B cell (primary cell): Measurements from ENCODE around the gene OPHN1. TPM values are rescaled to one million over a fixed set of nuclear protein-coding genes. Genes with fewer than 3 reads are reported as not detected.

Experiments used
- ATAC-seq: fragments of 200-7000 bp; cut with Tn5 transposase; one replicate; pipeline ENCODE4 v1.10.0; 2021; ENCODE audit warnings: low read depth, mild to moderate bottlenecking, moderate number of reproducible peaks, moderate library complexity
- CTCF ChIA-PET: fragments of 350-600 bp; sonication (Branson Sonifier 250); formaldehyde crosslinking; loops from one replicate; lab custom pipeline; 2021; ENCODE audit warnings: antibody characterized with exemption, inconsistent platforms; lab: Charles Lee
- POLR2A ChIA-PET: fragments of 350-600 bp; sonication (Branson Sonifier 250); formaldehyde crosslinking; loops from one replicate; lab custom pipeline; 2021; ENCODE audit warnings: antibody characterized with exemption; lab: Charles Lee
- DNase-seq: peaks from one replicate; pipeline ENCODE4 v3.0.0; 2013
- H2AFZ ChIP-seq: 2 replicates; pipeline ENCODE4 v1.6.1; 2012; ENCODE audit warnings: mild to moderate bottlenecking, low read depth, low read length; ENCODE audit not compliant: insufficient read depth, poor library complexity, severe bottlenecking
- H3K27ac ChIP-seq, 2 donors: 1 replicate in 1 of 2; 2 replicates in 1 of 2; pipeline ENCODE4 v1.5.1; 2012 to 2013; ENCODE audit warnings: low read length in 2 of 2, mild to moderate bottlenecking in 2 of 2, moderate library complexity in 1 of 2
- H3K27me3 ChIP-seq, 4 experiments: fragments of 200-600 bp in 1 of 4; sonication (generic) in 1 of 4; replicated peaks in 1 of 4; 1 replicate in 2 of 4; 2 replicates in 2 of 4; pipeline versions ENCODE4 v1.6.1 to v1.7.0; 2013 to 2016; ENCODE audit warnings: low read length in 3 of 4, mild to moderate bottlenecking in 2 of 4, mixed read lengths in 1 of 4, moderate library complexity in 1 of 4; ENCODE audit not compliant: insufficient read depth in 4 of 4, control insufficient read depth in 3 of 4; ENCODE audit errors: control extremely low read depth in 1 of 4
- H3K36me3 ChIP-seq, 2 experiments: replicated peaks in 1 of 2; 1 replicate in 1 of 2; 2 replicates in 1 of 2; pipeline versions ENCODE4 v1.6.1 to v1.7.1; 2013; ENCODE audit warnings: low read length in 1 of 2; ENCODE audit not compliant: insufficient read depth in 2 of 2, control insufficient read depth in 1 of 2; ENCODE audit errors: control extremely low read depth in 1 of 2, extremely low read depth in 1 of 2
- H3K4me1 ChIP-seq, 2 donors: fragments of 200-600 bp in 1 of 2; sonication (generic) in 1 of 2; 1 replicate in 1 of 2; 2 replicates in 1 of 2; pipeline versions ENCODE4 v1.5.1 to v1.6.1; 2013 to 2017; ENCODE audit warnings: low read length in 2 of 2; ENCODE audit not compliant: control insufficient read depth in 2 of 2, insufficient read depth in 2 of 2
- H3K4me2 ChIP-seq: replicated peaks from 2 replicates; pipeline ENCODE3; 2012; ENCODE audit warnings: mild to moderate bottlenecking, low read depth, low read length; ENCODE audit not compliant: poor library complexity, severe bottlenecking
- H3K4me3 ChIP-seq, 5 experiments: fragments of 200-600 bp in 1 of 5; sonication (generic) in 1 of 5; 1 replicate in 3 of 5; 2 replicates in 2 of 5; pipeline versions ENCODE4 v1.5.1 to v1.7.0; 2011 to 2016; ENCODE audit warnings: low read length in 4 of 5, mild to moderate bottlenecking in 4 of 5, low read depth in 2 of 5, control low read depth in 1 of 5, moderate library complexity in 1 of 5; ENCODE audit not compliant: insufficient read depth in 1 of 5; ENCODE audit errors: control extremely low read depth in 1 of 5, extremely low read depth in 1 of 5
- H3K79me2 ChIP-seq: fragments of 200-600 bp; sonication (generic); one replicate; pipeline ENCODE4 v1.6.0; 2016; ENCODE audit warnings: low read length; ENCODE audit not compliant: control insufficient read depth, insufficient read depth
- H3K9ac ChIP-seq: fragments of 200-600 bp; sonication (generic); 2 replicates; pipeline ENCODE4 v1.6.1; 2017; ENCODE audit warnings: mild to moderate bottlenecking, low read length, moderate library complexity
- H3K9me3 ChIP-seq, 3 donors: one replicate each; pipeline versions ENCODE4 v1.6.1 to v1.7.1; 2013; ENCODE audit warnings: low read length in 2 of 3; ENCODE audit not compliant: control insufficient read depth in 2 of 3, insufficient read depth in 1 of 3; ENCODE audit errors: control extremely low read depth in 1 of 3
- H4K20me1 ChIP-seq: 2 replicates; pipeline ENCODE4 v1.6.0; 2012; ENCODE audit warnings: mild to moderate bottlenecking, low read length; ENCODE audit not compliant: insufficient read depth, control insufficient read depth, poor library complexity, severe bottlenecking
- H3K27ac Mint-ChIP-seq: one replicate; pipeline ENCODE4 v1.8.0; 2021; ENCODE audit warnings: mixed read lengths
- H3K27me3 Mint-ChIP-seq: one replicate; pipeline ENCODE4 v1.8.0; 2021; ENCODE audit warnings: mixed read lengths
- H3K4me1 Mint-ChIP-seq: one replicate; pipeline ENCODE4 v1.8.0; 2021; ENCODE audit warnings: mixed read lengths
- H3K4me3 Mint-ChIP-seq: one replicate; pipeline ENCODE4 v1.8.0; 2021; ENCODE audit warnings: mixed read lengths
- H3K9me3 Mint-ChIP-seq: one replicate; pipeline ENCODE4 v1.8.0; 2022; ENCODE audit warnings: mixed read lengths; ENCODE audit not compliant: insufficient read depth
- CTCF ChIP-seq: fragments of 200-600 bp; IDR thresholded peaks from one replicate; pipeline ENCODE4 v1.8.0; 2022; ENCODE audit warnings: antibody characterized with exemption, mild to moderate bottlenecking
- EZH2 ChIP-seq: IDR thresholded peaks from 2 replicates; pipeline ENCODE4 v1.6.1; 2012; ENCODE audit warnings: borderline replicate concordance, low read depth, mild to moderate bottlenecking, moderate library complexity, low read length; ENCODE audit not compliant: insufficient read depth, poor library complexity, severe bottlenecking
- WGBS: methylation state at CpG from one replicate; pipeline ENCODE4 v1.1.5; 2013; ENCODE audit warnings: missing lambda C conversion rate; ENCODE audit not compliant: insufficient coverage; 5-methylcytosine and 5-hydroxymethylcytosine counted together
- intact Hi-C: fragments of 100-400 bp; cut with micrococcal nuclease; formaldehyde crosslinking; loops from one replicate; pipeline ENCODE4 v1.10.0; 2022
- polyA plus RNA-seq: library from polyadenylated mRNA; depleted of rRNA; stranded (reverse); fragments of >200 nt; gene quantifications from 2 replicates; pipeline ENCODE4 v1.2.3, GENCODE V29; 2012
- total RNA-seq, 2 donors: library from RNA; stranded (reverse); fragments of 120-200 nt in 1 of 2; gene quantifications; 1 replicate in 1 of 2; 2 replicates in 1 of 2; pipeline versions ENCODE4 v1.2.3 to v1.2.4, GENCODE V29; 2013 to 2022

OPHN1 gene
- total and polyA plus RNA-seq, 2 donors (not counting 1 experiment from before 2014, with no cell fraction given) = 0.03 to 0.17 TPM

- DNase-seq = no peak
- Histone ChIP-seq H3K4me2 (no peak overlapping the region), H3K79me2 (no peaks in the 10 kb centered on the region), H3K27me3 (no peaks in the 10 kb centered on the region), H3K36me3 (no peaks in the 10 kb centered on the region), H3K9ac (no peak overlapping the region), H2AFZ (no peak overlapping the region), H4K20me1 (no peaks in the 10 kb centered on the region), H3K27ac (no peak overlapping the region), H3K9me3 (no peaks in the 10 kb centered on the region), H3K4me3 (no peak overlapping the region), H3K4me1 (no peaks in the 10 kb centered on the region)
- Mint-ChIP-seq H3K27me3 (no peaks in the 10 kb centered on the region), H3K9me3 (no peaks in the 10 kb centered on the region), H3K4me1 (no peaks in the 10 kb centered on the region), H3K27ac (no peak overlapping the region), H3K4me3 (no peak overlapping the region)
- CTCF ChIA-PET = no interaction called here
- no peak for ATAC-seq
- intact Hi-C loops = no loop called here
- WGBS = no CpG with 5 or more reads among the region's 2 CpGs
- TF ChIP-seq EZH2 = no peak
- no peak for TF ChIP-seq CTCF
- POLR2A ChIA-PET = no interaction called here
Observed at GRCh38 chrX:68417651-68418050, 15.6 kb downstream of the OPHN1 start.

GRCh38 chrX:68416592-68416991 is 16.7 kb downstream of the OPHN1 start:
- no peak overlapping the region for H3K4me3 ChIP-seq
- H3K4me1 Mint-ChIP-seq = no peaks in the 10 kb centered on the region
- no peak overlapping the region for H3K27ac Mint-ChIP-seq
- H3K36me3 ChIP-seq = no peaks in the 10 kb centered on the region
- no peaks in the 10 kb centered on the region for H3K27me3 ChIP-seq
- no peak overlapping the region for H3K27ac ChIP-seq
- no peak overlapping the region for H3K9ac ChIP-seq
- no peaks in the 10 kb centered on the region for H3K9me3 Mint-ChIP-seq
- POLR2A ChIA-PET = no interaction called here
- H3K9me3 ChIP-seq = no peaks in the 10 kb centered on the region
- H4K20me1 ChIP-seq = no peaks in the 10 kb centered on the region
- H3K27me3 Mint-ChIP-seq = no peaks in the 10 kb centered on the region
- no CpG with 5 or more reads among the region's 3 CpGs for WGBS
- H3K4me3 Mint-ChIP-seq = no peak overlapping the region
- no peak overlapping the region for H2AFZ ChIP-seq
- intact Hi-C loops = no loop called here
- ATAC-seq = no peak
- H3K4me2 ChIP-seq = no peak overlapping the region
- no peaks in the 10 kb centered on the region for H3K79me2 ChIP-seq
- TF ChIP-seq EZH2 = no peak
- no peak for TF ChIP-seq CTCF
- no peak for DNase-seq
- no peaks in the 10 kb centered on the region for H3K4me1 ChIP-seq
- CTCF ChIA-PET = no interaction called here
